Forelimb muscle (tissue), 1 donor: ENCODE results near the gene PLXNB2. TPM values are rescaled to one million over a fixed set of nuclear protein-coding genes. Genes with fewer than 3 reads are reported as not detected.
"Not testable (repeated sequence)": the region's sequence is repeated elsewhere in the genome, so short reads cannot be mapped to it uniquely, and the experiment has no call there.

Experiments used
- DNase-seq: peaks from one replicate; pipeline ENCODE4 v3.0.0-alpha.2; 2013; ENCODE audit warnings: low read depth
- polyA plus RNA-seq: library from polyadenylated mRNA; unstranded; fragments of 120-200 nt; gene quantifications from one replicate; pipeline ENCODE4 v1.2.1, GENCODE V29; 2013; ENCODE audit not compliant: insufficient read length

PLXNB2 gene
- polyA plus RNA-seq, 1 donor = 77.0 TPM

DNA sequence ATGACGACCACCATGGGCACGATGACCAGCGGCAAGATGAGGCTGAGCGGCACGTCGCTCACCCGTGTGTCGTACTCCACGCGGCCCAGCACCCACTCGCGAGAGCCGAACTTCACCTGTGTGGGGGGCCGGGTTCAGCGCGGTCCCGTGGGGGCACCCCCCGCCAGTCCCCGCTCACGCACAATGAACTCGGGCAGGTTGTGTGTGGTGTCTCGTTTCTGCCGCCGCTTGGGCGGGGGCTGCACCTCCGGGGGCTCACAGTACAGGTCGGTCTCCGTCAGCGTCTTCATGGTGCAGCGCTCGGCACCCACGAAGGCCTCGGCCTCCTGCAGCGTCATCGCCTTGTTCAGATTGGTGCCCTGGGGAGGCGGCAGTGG lies 26.1 kb downstream of the PLXNB2 start:
- DNase-seq = no peak

DNA sequence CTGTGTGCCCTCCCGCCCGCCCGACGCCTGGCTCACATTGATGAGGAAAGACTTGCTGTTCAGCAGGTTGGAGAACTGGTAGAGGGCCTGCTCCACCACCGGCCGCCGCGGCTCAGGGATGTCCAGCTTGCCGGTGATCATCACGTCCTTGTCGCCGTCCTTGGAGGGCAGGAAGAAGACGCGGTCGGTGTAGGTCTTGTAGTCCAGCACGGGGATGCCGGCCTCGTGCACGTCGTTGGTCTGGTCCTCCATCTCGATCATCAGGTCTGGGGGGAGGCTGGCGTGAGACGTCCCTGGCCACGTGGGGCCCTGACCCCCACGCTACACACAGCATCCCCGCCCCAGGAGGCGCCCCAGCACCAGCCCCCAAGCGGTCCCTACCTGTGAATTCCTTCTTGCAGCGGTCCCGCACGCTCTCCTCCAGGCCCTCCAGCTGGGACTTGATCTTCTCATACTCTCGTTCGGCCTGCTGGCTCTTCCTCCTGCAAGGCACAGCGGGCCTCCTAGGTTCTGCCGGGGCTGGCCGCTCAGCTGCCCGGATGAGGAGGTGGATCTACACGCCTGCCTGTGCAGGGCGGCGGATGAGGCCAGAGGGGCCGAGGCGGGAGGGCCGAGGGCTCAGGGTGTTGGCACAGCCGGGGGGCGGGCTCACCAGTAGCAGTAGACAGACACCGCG lies 26.6 kb downstream of the PLXNB2 start:
- DNase-seq = no peak

DNA sequence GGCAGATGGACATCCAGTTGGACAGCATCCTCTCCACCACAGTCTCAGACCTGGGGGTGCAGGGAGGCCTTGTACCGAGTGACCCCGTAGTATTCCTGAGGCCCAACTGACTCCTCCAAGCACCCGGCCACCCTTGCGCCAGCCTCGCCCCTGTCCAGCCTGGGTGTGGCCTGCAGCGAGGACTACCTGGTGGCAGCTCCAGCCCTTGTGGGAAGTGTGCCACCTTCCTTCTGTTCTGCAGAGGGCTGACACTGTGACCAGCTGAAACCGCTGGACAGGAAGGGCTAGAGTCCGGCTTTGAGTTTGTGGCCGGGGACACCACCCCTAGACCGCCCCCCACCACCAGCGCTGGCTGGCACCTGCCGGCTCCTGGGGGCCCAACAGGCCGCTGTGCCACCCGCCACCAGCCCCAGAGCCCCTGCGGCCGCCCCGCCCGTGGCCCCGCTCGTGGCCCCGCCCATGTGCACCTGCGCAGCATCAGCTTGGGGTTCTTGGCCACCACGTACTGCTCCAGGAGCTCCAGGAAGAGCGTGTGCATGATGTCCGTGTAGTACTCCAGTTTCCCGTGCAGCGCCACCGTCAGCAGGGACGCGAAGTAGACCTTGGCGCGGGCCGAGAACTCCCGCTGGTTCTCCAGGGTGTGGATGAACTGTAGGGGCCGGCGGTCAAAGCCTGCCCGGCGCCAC lies 27.3 kb downstream of the PLXNB2 start:
- no peak for DNase-seq

DNA sequence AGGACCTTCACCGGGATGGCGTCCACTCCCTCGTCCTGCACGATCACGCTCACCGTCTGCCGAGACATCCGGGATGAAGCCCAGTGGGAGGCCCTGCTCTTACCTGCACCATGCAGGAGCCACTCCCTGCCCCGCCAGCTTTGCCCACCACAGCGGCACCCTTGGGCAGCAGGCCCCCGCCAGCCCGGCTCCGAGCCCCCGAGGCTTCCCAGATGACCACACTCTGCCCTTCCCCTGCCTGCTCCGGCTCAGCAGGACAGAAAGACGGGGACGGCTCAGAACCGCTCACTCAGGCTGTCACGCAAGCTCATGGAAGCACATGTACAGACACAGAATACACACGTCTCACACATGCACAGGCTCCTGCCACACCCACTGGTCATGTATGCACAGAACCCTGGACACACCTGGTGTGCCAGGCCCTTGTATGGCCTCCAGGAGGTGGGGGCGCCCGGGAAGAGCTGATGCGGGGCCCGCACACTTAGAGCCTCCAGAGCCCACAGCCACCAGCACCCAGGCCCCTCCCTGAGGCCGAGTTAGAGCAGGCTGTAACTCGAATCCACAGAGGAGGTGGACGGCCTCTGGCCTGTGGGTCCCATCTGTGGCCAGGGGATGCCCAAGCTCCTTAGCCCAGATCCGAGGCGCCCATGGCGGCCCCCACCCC lies 28.4 kb downstream of the PLXNB2 start:
- no peak for DNase-seq

DNA sequence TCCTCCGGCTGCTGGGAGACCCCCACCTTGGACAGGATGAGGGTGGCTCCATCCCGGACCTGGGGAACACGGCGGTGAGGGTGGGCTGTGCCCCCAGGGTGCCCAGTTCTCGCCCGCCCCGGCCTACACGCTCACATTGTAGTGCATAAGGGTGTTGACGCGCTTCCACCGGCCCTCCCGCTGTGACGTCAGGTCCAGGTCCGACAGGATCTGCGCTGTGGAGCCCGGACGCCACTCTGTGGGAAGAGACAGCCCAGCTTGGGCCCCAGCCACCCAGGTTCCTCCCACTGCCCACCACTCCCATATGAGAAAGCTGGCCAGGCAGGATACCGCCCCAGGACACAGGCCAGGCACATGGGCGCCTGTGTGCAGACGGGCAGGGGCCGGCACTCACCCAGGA lies 29.0 kb downstream of the PLXNB2 start:
- DNase-seq = no peak

DNA sequence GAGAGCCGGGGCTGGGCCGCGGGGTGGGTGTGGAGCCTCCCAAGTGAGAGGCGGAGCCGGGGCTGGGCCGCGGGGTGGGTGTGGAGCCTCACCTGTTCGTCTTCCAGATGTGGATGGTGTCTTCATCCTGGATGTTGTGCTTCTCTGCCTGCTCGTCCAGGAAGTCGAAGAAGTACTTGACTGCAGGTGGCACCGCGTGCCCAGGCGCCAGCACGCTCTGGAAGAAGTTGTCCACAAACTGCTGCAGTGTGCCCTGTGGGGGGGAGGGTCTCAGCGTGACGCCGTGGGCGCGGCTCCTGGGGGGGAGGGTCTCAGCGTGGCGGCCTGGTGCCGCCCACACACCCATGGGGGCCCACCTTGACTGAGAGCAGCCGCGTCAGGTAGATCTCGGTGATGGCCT lies 29.7 kb downstream of the PLXNB2 start:
- no peak for DNase-seq

DNA sequence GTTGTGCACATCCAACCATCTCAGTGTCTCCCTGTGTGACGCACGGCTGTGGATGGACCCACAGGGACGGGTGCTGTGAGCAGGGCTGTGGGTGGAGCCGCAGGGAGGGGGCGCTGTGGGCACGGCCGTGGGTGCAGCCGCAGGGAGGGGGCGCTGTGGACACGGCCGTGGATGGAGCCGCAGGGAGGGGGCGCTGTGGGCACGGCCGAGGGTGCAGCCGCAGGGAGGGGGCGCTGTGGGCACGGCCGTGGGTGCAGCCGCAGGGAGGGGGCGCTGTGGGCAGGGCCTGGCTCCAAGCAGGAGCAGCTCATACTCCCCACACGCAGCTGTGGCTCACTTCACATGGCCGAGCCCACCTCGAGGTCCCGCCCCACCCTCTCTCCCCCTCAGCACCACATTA lies 31.3 kb downstream of the PLXNB2 start:
- DNase-seq = no peak

DNA sequence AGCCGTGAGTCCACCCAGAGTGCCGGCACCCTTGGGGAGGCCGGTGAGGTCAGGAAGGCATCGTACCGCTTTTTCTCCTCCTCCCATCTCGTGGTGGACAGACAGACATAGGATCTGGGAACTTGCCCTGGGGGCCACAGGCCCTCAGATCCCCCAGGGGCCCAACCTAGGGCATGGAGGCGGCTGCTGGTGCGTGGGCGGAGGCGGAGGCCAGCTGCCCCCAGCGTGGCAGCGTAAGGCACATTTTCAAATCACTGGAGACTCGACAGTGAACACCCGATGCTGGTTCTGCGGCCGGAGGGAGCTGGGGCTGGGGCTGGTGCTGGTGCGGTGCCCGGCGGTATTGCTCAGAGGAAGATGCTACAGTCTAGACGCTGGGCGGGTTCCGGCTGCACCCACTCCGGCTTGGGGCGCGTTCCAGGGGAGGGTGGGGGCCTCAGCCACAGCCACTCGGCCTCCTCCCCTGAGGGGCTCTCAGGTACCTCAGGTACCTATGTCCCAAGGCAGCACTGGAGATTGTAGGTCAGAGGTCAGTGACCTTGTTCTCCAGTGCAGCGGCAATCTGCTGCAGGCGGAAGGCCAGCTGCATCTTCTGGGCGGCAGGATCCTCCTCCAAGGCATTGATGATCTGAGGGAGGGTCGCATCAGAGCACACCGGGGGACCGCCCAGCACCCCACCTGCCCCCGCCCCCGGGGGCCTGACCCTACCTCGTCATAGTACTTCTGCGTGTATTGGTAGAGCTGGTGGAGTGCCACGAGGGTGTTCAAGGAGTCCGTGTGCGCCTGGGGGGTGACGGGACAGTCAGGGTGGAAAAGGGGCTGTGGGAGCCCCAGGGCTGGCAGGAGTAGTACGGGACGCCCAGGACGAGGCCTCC lies 32.0 kb downstream of the PLXNB2 start:
- DNase-seq = no peak

DNA sequence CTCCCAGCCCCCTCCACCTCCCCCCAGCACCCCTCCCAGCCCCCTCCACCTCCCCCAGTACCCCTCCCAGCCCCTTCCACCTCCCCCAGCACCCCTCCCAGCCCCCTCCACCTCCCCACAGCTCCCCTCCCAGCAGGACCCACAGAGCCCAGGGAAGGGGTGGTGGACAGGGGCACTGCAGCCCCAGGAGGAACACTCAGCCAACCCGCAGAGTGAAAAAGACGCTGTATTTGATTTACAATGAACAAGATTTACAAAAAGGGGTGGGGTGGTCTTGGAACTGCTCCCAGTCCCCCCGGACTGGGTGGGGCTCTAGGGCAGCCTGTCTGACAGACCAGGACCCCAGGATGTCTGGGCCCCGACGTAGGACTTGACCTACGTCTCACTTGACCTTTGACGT lies 32.7 kb downstream of the PLXNB2 start:
- DNase-seq = no peak

DNA sequence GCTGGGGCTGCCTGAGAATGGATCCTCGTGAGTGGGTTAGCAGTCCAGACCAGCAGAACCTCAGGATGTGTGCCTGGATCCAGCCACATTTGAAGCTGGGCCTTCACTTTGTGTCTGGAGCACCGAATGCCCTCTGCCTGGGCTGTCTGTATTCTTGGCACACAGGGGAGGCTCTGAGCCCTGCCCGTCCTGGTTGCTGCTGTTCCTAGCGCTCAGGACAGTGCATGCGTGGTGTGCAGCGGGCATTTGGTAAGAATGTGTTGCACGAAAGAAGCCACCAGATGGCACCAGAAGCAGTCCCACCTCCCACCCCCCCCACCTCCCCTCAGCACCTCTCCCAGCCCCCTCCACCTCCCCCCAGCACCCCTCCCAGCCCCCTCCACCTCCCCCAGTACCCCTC lies 33.1 kb downstream of the PLXNB2 start:
- DNase-seq = no peak

DNA sequence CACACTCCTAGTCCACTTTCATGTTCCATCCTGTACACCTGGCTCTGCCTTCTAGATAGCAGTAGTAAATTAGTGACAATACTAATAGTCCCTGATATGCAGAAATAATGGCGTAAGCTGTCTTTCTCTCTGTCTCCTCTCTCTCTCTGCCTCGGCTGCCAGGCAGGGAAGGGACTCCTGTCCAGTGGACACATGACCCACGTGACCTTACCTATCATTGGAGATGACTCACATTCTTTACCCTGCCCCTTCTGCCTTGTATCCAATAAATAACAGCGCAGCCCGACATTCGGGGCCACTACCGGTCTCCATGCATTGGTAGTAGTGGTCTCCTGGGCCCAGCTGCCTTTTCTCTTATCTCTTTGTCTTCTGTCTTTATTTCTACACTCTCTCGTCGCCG lies 33.7 kb downstream of the PLXNB2 start:
- DNase-seq = not testable (repeated sequence)

DNA sequence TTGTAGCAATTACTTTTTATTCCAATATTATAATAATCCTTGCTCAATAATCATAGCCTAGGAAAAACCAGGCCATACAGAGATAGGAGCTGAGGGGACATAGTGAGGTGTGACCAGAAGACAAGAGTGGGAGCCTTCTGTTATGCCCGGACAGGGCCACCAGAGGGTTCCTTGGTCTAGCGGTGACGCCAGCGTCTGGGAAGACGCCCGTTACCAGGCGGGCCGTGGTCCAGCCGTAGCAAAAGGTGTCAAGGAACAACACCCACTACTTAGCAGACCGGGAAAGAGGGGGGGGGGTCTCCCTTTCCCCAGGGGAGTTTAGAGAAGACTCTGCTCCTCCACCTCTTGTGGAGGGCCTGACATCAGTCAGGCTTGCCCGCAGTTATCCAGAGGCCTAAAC lies 34.1 kb downstream of the PLXNB2 start:
- not testable (repeated sequence) for DNase-seq

DNA sequence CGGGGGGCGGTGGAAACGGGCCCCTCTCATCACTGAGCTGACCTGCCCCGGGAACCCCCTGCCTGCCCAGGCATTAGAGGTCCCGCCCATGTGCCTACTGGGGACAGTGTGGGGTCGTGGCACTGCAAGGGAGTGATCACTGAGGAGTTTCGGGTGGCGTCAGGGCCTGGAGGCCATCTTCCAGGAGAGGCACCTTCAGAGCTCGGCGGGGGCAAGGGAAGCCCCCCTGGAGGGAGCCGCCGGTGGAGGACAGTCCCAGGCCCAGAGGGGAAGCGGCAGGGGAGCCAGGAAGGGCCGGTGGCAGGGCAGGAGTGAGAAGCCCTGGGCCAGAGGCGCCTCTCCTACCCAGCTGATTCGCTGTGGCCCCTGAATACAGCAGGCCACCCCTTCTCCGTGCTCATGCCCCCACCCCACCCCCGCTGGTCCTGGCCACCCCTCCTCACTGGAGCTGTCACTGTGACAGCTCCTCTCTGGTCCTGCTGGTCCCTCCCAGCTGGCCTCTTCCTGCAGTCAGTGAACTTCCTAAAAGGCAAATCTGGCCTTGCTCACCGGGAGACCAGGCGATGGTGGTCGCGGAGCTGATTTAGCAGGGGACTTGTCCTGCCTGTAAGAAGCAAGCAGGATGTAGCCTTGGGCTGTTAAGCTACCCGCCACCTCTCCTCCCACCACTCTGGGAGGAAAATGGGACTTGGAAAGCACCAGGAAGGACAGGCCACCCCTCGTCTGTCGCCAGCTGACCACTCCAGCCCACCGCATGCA lies 35.2 kb downstream of the PLXNB2 start:
- DNase-seq = no peak

DNA sequence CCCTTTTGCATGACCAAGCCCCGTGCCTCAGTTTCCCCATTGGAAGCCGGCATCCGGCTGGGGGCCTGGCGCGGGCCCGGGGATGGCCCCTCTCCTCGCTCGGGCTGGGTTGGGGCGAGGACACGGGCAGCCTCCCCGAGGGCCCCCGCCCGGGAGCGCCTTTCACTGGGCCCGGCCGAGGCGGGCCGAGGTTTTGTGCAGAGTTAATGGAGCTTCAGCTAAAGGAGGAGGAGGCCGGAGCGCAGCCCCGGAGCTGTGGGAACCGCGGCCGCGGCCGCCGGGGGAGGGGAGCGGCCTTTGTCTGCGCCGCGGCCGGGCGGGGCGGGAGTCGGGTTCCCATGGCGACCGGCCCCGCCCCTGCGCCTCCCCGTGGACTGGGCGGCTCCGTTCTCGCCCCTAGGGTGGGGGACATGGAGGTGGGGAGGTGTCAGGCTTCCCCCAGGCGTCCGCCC lies 35.9 kb downstream of the PLXNB2 start:
- no peak for DNase-seq

DNA sequence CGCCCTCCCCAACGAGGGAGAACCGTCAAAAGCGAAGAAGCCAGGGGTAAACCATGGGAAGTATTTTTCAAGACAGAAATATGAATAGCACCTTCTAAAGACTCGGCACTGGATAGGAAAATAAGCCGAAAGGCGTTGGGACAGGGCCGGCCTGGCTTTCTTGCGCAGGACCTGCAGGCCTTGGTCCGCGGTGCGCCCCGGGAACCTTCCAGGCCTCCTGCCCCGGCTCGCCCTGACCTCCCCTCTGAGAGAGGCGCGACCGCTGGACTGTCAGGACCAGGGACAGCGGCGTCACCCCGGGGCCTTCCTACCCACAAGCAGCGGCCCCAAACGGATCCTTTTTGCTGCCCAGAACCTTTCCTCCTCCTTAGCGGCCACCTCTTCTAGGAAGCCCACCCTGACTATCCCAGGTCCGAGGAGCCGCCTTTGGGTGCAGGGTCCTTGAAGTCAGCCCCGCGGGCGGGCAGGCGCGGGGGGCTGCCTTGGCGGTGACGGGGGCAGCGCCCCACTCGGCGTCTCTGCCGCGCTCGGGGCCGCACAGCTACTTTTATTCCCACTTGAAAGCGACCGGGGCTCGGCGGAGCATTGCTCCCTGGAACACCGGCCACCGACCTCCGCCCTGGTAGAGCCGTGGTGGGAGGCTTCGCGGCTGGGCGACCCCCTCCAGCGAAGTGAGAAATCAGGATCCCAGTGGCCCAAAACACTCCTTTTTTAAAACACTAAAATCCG lies 36.6 kb downstream of the PLXNB2 start:
- DNase-seq = no peak

DNA sequence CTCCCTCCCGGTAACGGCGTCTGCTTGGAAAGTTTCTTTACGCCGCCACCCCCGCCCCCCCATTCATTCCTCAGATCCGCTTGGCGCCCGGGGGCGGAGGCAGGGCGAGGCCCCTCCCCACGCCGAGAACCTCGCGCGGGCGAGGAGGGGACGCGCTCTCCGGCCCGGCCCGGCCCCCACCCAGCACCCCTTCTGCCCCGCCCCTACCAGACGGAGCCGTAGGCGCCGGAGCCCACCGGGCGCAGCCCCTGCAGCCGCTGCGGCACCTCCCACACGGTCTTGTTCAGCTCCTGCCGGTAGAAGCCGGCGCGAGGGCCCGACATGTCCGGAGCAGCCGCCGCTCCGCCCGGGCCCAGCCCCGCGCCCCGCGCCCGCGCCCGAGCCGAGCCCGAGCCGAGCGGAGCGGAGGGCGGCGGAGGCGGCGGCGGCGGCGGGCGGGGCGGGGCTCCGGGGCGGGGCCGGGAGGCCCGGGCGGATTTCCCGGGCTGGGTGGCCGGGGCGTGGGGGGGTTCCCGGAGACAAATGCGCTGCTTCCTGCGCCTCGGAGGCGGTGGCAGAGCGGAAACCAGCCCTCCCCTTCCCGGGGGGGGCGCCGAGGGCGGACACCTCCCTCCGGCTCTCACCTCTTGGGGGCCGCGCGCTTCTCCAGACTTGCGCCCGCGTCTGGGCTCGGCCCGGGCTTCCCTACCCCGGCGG lies 37.3 kb downstream of the PLXNB2 start, which contains the start of gene MAPK11:
Gene MAPK11, minus strand, starts transcription at position 411 of the 696 bp plus-strand sequence. Its CDS starts 88 bp downstream, at position 323.
- DNase-seq = no peak

DNA sequence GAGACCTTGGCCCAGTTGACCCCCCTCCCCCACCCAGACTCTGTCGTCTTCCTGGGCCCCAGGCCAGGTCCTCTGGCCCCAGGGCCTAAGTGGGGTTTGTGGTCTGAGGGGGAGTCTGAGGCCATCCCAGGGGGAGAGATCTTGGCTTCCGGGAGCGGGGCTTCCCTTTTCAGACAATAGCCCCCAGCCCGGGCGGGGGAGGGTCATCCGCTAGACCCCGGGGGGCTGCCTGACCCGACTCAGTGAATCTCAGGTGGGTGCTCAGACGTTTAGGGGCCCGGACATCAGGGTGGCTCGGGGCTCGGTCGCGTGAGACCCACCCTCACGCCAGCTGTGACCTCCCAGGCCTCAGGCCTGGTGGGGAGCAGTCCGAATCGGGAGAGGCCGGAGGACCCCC lies 37.9 kb downstream of the PLXNB2 start:
- no peak for DNase-seq

DNA sequence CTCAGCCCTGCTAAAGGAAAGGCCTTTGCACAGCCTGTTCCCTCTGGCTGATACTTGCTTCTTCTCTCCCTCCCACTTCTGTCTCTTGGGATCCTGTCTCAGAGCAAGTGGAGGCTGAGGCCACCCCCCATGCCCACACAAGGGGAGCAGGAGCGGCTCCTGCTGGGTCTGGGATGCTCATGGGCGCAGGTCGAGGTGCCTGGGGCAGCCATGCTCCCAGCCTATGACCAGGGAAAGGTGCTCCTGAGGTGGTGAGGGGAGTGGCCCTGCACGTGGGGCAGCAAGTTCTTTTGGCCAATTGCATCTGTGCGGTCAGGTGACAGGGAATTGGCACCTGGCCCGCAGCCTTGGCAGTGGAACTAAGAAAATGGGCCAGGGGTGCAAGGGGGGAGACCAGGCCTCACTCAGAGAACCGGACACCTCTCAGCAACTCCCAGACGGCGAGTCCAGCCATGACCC lies 38.8 kb downstream of the PLXNB2 start:
- DNase-seq = no peak

DNA sequence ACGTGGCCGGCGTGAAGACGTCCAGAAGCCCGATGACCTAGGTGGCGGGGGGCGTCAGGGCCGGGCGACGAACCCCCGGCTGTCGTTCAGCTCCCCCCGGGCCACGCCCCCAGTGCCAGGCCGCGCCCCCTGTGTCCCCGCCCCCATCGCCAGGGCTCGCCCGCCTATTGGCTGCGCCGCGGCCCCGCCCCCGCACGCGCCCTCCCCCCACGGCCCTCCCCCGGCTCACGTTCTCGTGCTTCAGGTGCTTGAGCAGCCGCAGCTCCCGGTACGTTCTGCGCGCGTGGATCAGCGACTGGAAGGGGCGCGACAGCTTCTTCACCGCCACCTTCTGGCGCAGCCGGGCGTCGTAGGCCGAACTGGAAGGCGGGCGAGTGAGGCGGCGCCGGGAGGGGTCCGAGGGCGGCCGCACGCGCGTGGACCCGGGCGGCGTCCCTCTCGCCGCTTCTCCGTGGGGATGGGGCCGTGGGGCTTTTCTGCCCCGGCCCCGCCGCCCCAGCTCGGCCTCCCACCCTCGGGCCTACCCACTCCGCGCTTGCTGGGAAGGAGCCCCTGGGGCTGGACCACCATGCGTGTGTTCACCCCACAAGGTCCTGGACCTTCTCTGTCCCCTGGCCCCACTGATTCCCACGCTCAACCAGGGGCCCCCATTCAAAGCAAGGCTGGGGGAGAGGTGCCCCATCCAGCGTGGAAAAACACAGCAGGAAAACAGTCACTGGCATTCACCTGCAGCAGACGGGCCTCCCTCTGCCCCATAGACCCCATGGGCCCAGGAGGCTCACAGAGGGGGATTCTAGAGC lies 39.7 kb downstream of the PLXNB2 start:
- DNase-seq = no peak
